ENCODE measurements around the gene STAMBPL1. TPM values are rescaled to one million over a fixed set of nuclear protein-coding genes. Genes with fewer than 3 reads are reported as not detected.

The STAMBPL1 gene
- polyA plus RNA-seq, 1 donor from 2014 or later: 21.9 TPM

DNA sequence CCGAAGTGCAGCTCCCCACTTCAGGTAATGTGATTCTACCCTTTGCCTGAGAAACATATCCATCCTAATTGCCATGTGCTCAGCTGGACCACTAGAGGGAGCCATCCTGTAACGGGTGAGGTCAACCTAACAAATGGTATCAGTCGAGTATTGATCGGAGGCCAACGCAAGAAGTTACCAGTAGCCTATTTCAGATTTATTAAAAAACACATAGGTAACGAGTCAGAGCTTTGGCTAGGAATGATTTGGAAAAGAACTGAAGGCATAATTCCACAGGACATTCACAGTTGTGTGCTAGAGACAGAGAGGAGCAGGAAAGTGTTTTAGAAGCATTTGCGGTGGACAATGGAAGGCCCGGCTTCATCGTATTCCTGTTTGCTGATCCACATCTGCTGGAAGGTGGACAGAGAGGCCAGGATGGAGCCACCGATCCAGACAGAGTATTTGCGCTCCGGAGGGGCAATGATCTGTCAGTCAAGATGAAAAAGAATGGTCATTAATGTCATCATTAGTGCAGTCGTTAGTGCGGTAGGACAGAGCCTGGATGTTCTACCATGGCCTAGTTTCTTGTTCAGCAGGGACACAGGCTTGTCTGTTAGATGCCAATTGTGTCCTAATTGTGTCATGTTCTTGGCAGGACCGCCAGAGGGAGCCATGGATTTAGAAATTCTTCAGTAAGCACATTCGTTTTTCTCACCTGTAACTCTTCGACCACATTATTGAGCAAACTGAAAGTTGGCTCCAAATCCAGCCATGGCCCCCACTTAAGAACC is 55.0 kb downstream of the STAMBPL1 start:
- Histone ChIP-seq H3F3A (ENCODE audit: insufficient read depth, low read length, poor library complexity, severe bottlenecking) (no peaks in the 10 kb centered on the region), H3K9me2 (ENCODE audit: insufficient read depth, low read length) (no peaks in the 10 kb centered on the region), H3K36me3 (ENCODE audit: insufficient read depth, low read length) (no peaks in the 10 kb centered on the region), H3K27me3 (ENCODE audit: insufficient read depth, low read depth, low read length) (no peaks in the 10 kb centered on the region), H3K27ac (ENCODE audit: low read length) (no peak overlapping the region), H3K9ac (ENCODE audit: low read length) (no peak overlapping the region), H4K20me1 (ENCODE audit: insufficient read depth) (no peaks in the 10 kb centered on the region), H3K4me3 (ENCODE audit: low read length) (no peak overlapping the region), H3K79me2 (replicated peaks; ENCODE audit: insufficient read depth, low read length) (no peaks in the 10 kb centered on the region), H2AFZ (ENCODE audit: low read depth, low read length) (no peak overlapping the region), H3K4me2 (ENCODE audit: low read length) (no peak overlapping the region), H3K9me3 (ENCODE audit: low read length) (no peaks in the 10 kb centered on the region)
- TF ChIP-seq POLR2AphosphoS5 (IDR thresholded peaks at IDR 0.05): no peak
- TF ChIP-seq MXI1 (conservative IDR thresholded peaks at IDR 0.05; ENCODE audit: poor library complexity, severe bottlenecking): no peak
- no peak for TF ChIP-seq TAF1 (IDR thresholded peaks at IDR 0.05; ENCODE audit: low read depth)
- no peak for TF ChIP-seq EP300 (conservative IDR thresholded peaks at IDR 0.05; ENCODE audit: poor library complexity, severe bottlenecking)
- TF ChIP-seq EZH2 (IDR thresholded peaks at IDR 0.05; ENCODE audit: borderline replicate concordance, insufficient read depth, low read length, poor library complexity, severe bottlenecking): no peak
- TF ChIP-seq, protein P1, sequence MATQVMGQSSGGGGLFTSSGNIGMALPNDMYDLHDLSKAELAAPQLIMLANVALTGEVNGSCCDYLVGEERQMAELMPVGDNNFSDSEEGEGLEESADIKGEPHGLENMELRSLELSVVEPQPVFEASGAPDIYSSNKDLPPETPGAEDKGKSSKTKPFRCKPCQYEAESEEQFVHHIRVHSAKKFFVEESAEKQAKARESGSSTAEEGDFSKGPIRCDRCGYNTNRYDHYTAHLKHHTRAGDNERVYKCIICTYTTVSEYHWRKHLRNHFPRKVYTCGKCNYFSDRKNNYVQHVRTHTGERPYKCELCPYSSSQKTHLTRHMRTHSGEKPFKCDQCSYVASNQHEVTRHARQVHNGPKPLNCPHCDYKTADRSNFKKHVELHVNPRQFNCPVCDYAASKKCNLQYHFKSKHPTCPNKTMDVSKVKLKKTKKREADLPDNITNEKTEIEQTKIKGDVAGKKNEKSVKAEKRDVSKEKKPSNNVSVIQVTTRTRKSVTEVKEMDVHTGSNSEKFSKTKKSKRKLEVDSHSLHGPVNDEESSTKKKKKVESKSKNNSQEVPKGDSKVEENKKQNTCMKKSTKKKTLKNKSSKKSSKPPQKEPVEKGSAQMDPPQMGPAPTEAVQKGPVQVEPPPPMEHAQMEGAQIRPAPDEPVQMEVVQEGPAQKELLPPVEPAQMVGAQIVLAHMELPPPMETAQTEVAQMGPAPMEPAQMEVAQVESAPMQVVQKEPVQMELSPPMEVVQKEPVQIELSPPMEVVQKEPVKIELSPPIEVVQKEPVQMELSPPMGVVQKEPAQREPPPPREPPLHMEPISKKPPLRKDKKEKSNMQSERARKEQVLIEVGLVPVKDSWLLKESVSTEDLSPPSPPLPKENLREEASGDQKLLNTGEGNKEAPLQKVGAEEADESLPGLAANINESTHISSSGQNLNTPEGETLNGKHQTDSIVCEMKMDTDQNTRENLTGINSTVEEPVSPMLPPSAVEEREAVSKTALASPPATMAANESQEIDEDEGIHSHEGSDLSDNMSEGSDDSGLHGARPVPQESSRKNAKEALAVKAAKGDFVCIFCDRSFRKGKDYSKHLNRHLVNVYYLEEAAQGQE (IDR thresholded peaks at IDR 0.05; ENCODE audit: borderline replicate concordance): no peak
- TF ChIP-seq, protein P2, sequence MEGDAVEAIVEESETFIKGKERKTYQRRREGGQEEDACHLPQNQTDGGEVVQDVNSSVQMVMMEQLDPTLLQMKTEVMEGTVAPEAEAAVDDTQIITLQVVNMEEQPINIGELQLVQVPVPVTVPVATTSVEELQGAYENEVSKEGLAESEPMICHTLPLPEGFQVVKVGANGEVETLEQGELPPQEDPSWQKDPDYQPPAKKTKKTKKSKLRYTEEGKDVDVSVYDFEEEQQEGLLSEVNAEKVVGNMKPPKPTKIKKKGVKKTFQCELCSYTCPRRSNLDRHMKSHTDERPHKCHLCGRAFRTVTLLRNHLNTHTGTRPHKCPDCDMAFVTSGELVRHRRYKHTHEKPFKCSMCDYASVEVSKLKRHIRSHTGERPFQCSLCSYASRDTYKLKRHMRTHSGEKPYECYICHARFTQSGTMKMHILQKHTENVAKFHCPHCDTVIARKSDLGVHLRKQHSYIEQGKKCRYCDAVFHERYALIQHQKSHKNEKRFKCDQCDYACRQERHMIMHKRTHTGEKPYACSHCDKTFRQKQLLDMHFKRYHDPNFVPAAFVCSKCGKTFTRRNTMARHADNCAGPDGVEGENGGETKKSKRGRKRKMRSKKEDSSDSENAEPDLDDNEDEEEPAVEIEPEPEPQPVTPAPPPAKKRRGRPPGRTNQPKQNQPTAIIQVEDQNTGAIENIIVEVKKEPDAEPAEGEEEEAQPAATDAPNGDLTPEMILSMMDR (IDR thresholded peaks at IDR 0.05; ENCODE audit: poor library complexity, severe bottlenecking): peak; percentile 77
- peak; percentile 79 for TF ChIP-seq RAD21 (conservative IDR thresholded peaks at IDR 0.05)
- TF ChIP-seq SMC3 (conservative IDR thresholded peaks at IDR 0.05; ENCODE audit: poor library complexity): peak; percentile 86

DNA sequence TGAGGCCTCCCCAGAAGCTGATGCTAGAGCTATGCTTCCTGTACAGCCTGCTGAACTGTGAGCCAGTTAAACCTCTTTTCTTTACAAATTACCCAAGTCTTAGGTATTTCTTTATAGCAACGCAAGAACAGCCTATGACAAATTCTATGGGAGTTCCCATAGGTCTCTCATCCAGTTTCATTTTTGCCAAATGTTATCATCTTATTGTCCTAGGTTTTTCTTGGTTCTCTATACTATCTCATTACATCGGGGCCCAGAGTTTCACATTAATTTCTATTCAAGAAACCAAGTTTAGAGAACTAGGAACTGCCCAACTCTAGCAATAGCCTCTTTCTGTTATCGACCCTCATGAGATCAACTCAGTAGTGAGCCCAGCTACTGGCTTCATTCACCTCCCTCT is 56.6 kb downstream of the STAMBPL1 start:
- no peak overlapping the region for H2AFZ ChIP-seq (ENCODE audit: low read depth, low read length)
- H4K20me1 ChIP-seq (ENCODE audit: insufficient read depth): no peaks in the 10 kb centered on the region
- H3K27me3 ChIP-seq (ENCODE audit: insufficient read depth, low read depth, low read length): no peaks in the 10 kb centered on the region
- H3K27ac ChIP-seq (ENCODE audit: low read length): no peak overlapping the region
- TF ChIP-seq, protein P2 (IDR thresholded peaks at IDR 0.05; ENCODE audit: poor library complexity, severe bottlenecking): no peak
- no peak for TF ChIP-seq RAD21 (conservative IDR thresholded peaks at IDR 0.05)
- TF ChIP-seq MXI1 (conservative IDR thresholded peaks at IDR 0.05; ENCODE audit: poor library complexity, severe bottlenecking): no peak
- no peak for TF ChIP-seq EZH2 (IDR thresholded peaks at IDR 0.05; ENCODE audit: borderline replicate concordance, insufficient read depth, low read length, poor library complexity, severe bottlenecking)
- TF ChIP-seq TAF1 (IDR thresholded peaks at IDR 0.05; ENCODE audit: low read depth): no peak
- TF ChIP-seq, protein P1 (IDR thresholded peaks at IDR 0.05; ENCODE audit: borderline replicate concordance): no peak
- TF ChIP-seq POLR2AphosphoS5 (IDR thresholded peaks at IDR 0.05): no peak
- no peak overlapping the region for H3K4me2 ChIP-seq (ENCODE audit: low read length)
- no peaks in the 10 kb centered on the region for H3K9me2 ChIP-seq (ENCODE audit: insufficient read depth, low read length)
- H3F3A ChIP-seq (ENCODE audit: insufficient read depth, low read length, poor library complexity, severe bottlenecking): no peaks in the 10 kb centered on the region
- H3K36me3 ChIP-seq (ENCODE audit: insufficient read depth, low read length): no peaks in the 10 kb centered on the region
- no peaks in the 10 kb centered on the region for H3K9me3 ChIP-seq (ENCODE audit: low read length)
- H3K9ac ChIP-seq (ENCODE audit: low read length): no peak overlapping the region
- H3K4me3 ChIP-seq (ENCODE audit: low read length): no peak overlapping the region
- H3K79me2 ChIP-seq (replicated peaks; ENCODE audit: insufficient read depth, low read length): no peaks in the 10 kb centered on the region

All from neural cell (in vitro differentiated cells).